Measurements from ENCODE around the gene HCFC1R1. TPM values are rescaled to one million over a fixed set of nuclear protein-coding genes. Genes with fewer than 3 reads are reported as not detected.

Gene HCFC1R1
- total and polyA plus RNA-seq, 2 of the 8 experiments (the other 6 are each of a cell fraction or from before 2014, with no cell fraction given), result 72.7 to 138 TPM

- H2BK5ac ChIP-seq (ENCODE audit: low read depth, low read length), result no peak overlapping the region
- no peaks in the 10 kb centered on the region for H3K79me1 ChIP-seq (ENCODE audit: low read depth, low read length)
- H3K14ac ChIP-seq (ENCODE audit: insufficient read length), result no peak overlapping the region
- H2BK120ac ChIP-seq (replicated peaks; ENCODE audit: low read depth, low read length), result no peak overlapping the region
- no peak overlapping the region for H3K23ac ChIP-seq (ENCODE audit: insufficient read length)
- H3K4me3 ChIP-seq (ENCODE audit: extremely low read depth in 1 of 4, insufficient read depth in 2 of 4, low read depth in 3 of 4, low read length in 4 of 4), result no peak overlapping the region
- H3K9ac ChIP-seq (replicated peaks in 1 of 4; ENCODE audit: extremely low read depth in 1 of 4, low read depth in 3 of 4, low read length in 3 of 4), result no peak overlapping the region; a peak in 1 of 7 replicates
- no peak overlapping the region for H3K56ac ChIP-seq (replicated peaks; ENCODE audit: insufficient read length, low read depth, low read length)
- H2AK5ac ChIP-seq (ENCODE audit: low read depth, low read length), result 0 out of 2 replicates have a peak overlapping the region, but pooled peaks have one; percentile 53
- no peak overlapping the region for H3K18ac ChIP-seq (ENCODE audit: extremely low read depth, low read length)
- H3K9me3 ChIP-seq (ENCODE audit: insufficient read depth in 2 of 2, low read depth in 1 of 2, low read length in 1 of 2), result no peaks in the 10 kb centered on the region
- no peak overlapping the region for H4K5ac ChIP-seq (ENCODE audit: insufficient read length, low read depth, low read length)
- H2BK12ac ChIP-seq (ENCODE audit: low read depth, low read length), result no peak overlapping the region
- FAIRE-seq, result no peak
- TF ChIP-seq POU5F1 (IDR thresholded peaks at IDR 0.05; ENCODE audit: low read depth, low read length) (no peak), POLR2A (IDR thresholded peaks at IDR 0.05; ENCODE audit: control extremely low read depth in 1 of 2, low read depth in 2 of 2, low read length in 2 of 2) (no peak), POLR2AphosphoS5 (IDR thresholded peaks at IDR 0.05; ENCODE audit: low read depth, low read length) (no peak), MAFK (IDR thresholded peaks at IDR 0.05; ENCODE audit: low read depth, low read length) (no peak), USF2 (IDR thresholded peaks at IDR 0.05; ENCODE audit: low read length) (no peak)
- H3K27me3 ChIP-seq (replicated peaks in 1 of 4; ENCODE audit: control insufficient read depth in 3 of 4, extremely low read depth in 1 of 4, insufficient read depth in 3 of 4, low read length in 3 of 4), result no peaks in the 10 kb centered on the region; a peak in 1 of 7 replicates
- POLR2A ChIA-PET (ENCODE audit: partially characterized antibody), result interaction anchor here (1.1 to 12.7 kb wide), 17 partner anchors 8 to 80 kb away, joined by 3 to 140 read pairs (median 5); partner anchors contain the start of genes CLDN6, HCFC1R1, THOC6 and TNFRSF12A
- WGBS, 2 experiments (ENCODE audit: extremely low coverage in 1 of 2, insufficient coverage in 1 of 2, insufficient read length in 1 of 2, insufficient replicate concordance in 2 of 2, low coverage in 1 of 2, low lambda C conversion rate in 2 of 2, missing lambda C conversion rate in 1 of 2), result 81% methylated on average over 17 of the region's 17 CpGs; no CpG with 5 or more reads in 1 of the 2 experiments
- H2BK20ac ChIP-seq (ENCODE audit: low read length), result no peak overlapping the region
- CTCF ChIA-PET (ENCODE audit: partially characterized antibody), result interaction anchor here (0.7 to 6.6 kb wide), 6 partner anchors 10 to 74 kb away, joined by 3 to 88 read pairs (median 10); no protein-coding TSS in a partner anchor
- H3K4ac ChIP-seq (replicated peaks; ENCODE audit: insufficient read length, low read depth, low read length), result no peak overlapping the region
- peaks cover 4 to 16% (median 5%) of the 10 kb centered on the region in 4 experiments; a peak in 6 of 7 replicates for H3K4me1 ChIP-seq (replicated peaks in 1 of 4; ENCODE audit: control insufficient read depth in 3 of 4, insufficient read depth in 4 of 4, low read length in 3 of 4)
- H3K36me3 ChIP-seq (ENCODE audit: control insufficient read depth in 2 of 4, insufficient read depth in 4 of 4, low read length in 3 of 4), result no peaks in the 10 kb centered on the region; a peak in 1 of 8 replicates
- H4K8ac ChIP-seq (ENCODE audit: extremely low read depth, insufficient read depth, low read length), result no peak overlapping the region
- H3K27ac ChIP-seq (ENCODE audit: low read depth, low read length), result no peak overlapping the region
- DNase-seq (ENCODE audit: low read depth in 1 of 2, low spot score in 2 of 2), result no peak
- H2BK15ac ChIP-seq (ENCODE audit: low read length), result no peak overlapping the region
- peaks cover 7% of the 10 kb centered on the region; the same call in 1 of the 2 replicates for H3K23me2 ChIP-seq (ENCODE audit: low read depth, low read length)
- no peak overlapping the region for H4K91ac ChIP-seq (replicated peaks; ENCODE audit: insufficient read length, low read length)
- H3K4me2 ChIP-seq (ENCODE audit: insufficient read depth in 1 of 2, low read depth in 2 of 2, low read length in 2 of 2), result no peak overlapping the region
- H4K20me1 ChIP-seq (replicated peaks in 1 of 2; ENCODE audit: control insufficient read depth in 1 of 2, insufficient read depth in 2 of 2, low read length in 2 of 2), result peaks cover 7 to 16% of the 10 kb centered on the region in 2 experiments
- H3K79me2 ChIP-seq (ENCODE audit: control insufficient read depth in 1 of 2, insufficient read depth in 2 of 2, low read length in 2 of 2), result no peaks in the 10 kb centered on the region
- no peak overlapping the region for H2AFZ ChIP-seq (ENCODE audit: low read length)
Observed at GRCh38 chr16:3054965-3055733, 31.4 kb upstream of the HCFC1R1 start.

All from H1 (cell line).